Astrocyte (in vitro differentiated cells and primary cell): ENCODE results near the gene ADAMTS6. TPM values are rescaled to one million over a fixed set of nuclear protein-coding genes. Genes with fewer than 3 reads are reported as not detected.
A peak's percentile ranks its signal among the peaks of the same experiment; 100 is the strongest.

Experiments
- DNase-seq: peaks from one replicate; pipeline ENCODE4 v3.0.0-alpha.2; 2010; ENCODE audit warnings: low read depth
- FAIRE-seq: peaks from 2 replicates; lab custom pipeline; 2011; peaks lifted over from hg19 to GRCh38; lab: Jason Lieb, UNC
- H2AFZ ChIP-seq: 2 replicates; pipeline ENCODE4 v1.6.0; 2012; ENCODE audit warnings: low read depth, low read length, inconsistent platforms
- H3K27ac ChIP-seq: 2 replicates; pipeline ENCODE4 v1.5.1; 2011; ENCODE audit warnings: low read depth, low read length, inconsistent platforms
- H3K27me3 ChIP-seq: 2 replicates; pipeline ENCODE4 v1.6.0; 2011; ENCODE audit warnings: low read length, inconsistent platforms; ENCODE audit not compliant: insufficient read depth
- H3K36me3 ChIP-seq: 2 replicates; pipeline ENCODE4 v1.5.1; 2011; ENCODE audit warnings: low read length, inconsistent platforms; ENCODE audit not compliant: insufficient read depth
- H3K4me1 ChIP-seq: 2 replicates; pipeline ENCODE4 v1.5.1; 2011; ENCODE audit warnings: low read length, inconsistent platforms; ENCODE audit not compliant: insufficient read depth
- H3K4me2 ChIP-seq: 2 replicates; pipeline ENCODE4 v1.6.0; 2012; ENCODE audit warnings: low read length, inconsistent platforms
- H3K4me3 ChIP-seq: 2 replicates; pipeline ENCODE4 v1.5.1; 2011; ENCODE audit warnings: low read depth, mild to moderate bottlenecking, low read length, inconsistent platforms; ENCODE audit not compliant: insufficient read depth
- H3K79me2 ChIP-seq: 2 replicates; pipeline ENCODE4 v1.6.0; 2012; ENCODE audit warnings: mild to moderate bottlenecking, low read length, inconsistent platforms; ENCODE audit not compliant: insufficient read depth
- H3K9ac ChIP-seq: 2 replicates; pipeline ENCODE4 v1.6.0; 2012; ENCODE audit warnings: mild to moderate bottlenecking, low read length, inconsistent platforms
- H3K9me3 ChIP-seq: 2 replicates; pipeline ENCODE4 v1.5.1; 2012; ENCODE audit warnings: low read depth, mild to moderate bottlenecking, low read length, inconsistent platforms; ENCODE audit not compliant: insufficient read depth
- H4K20me1 ChIP-seq: 2 replicates; pipeline ENCODE4 v1.6.0; 2012; ENCODE audit warnings: low read length, inconsistent platforms; ENCODE audit not compliant: insufficient read depth
- H3K27ac Mint-ChIP-seq: one replicate; pipeline ENCODE4 v1.8.0; 2021; ENCODE audit warnings: mild to moderate bottlenecking, mixed read lengths; ENCODE audit not compliant: unreplicated experiment
- H3K27me3 Mint-ChIP-seq: one replicate; pipeline ENCODE4 v1.8.0; 2021; ENCODE audit warnings: low read depth, mixed read lengths; ENCODE audit not compliant: unreplicated experiment
- H3K36me3 Mint-ChIP-seq: one replicate; pipeline ENCODE4 v1.8.0; 2021; ENCODE audit warnings: low read depth, mixed read lengths; ENCODE audit not compliant: unreplicated experiment
- H3K4me1 Mint-ChIP-seq: one replicate; pipeline ENCODE4 v1.8.0; 2021; ENCODE audit warnings: low read depth, mixed read lengths; ENCODE audit not compliant: unreplicated experiment
- H3K4me3 Mint-ChIP-seq: one replicate; pipeline ENCODE4 v1.8.0; 2021; ENCODE audit warnings: mild to moderate bottlenecking, moderate library complexity, mixed read lengths; ENCODE audit not compliant: unreplicated experiment
- H3K9me3 Mint-ChIP-seq: one replicate; pipeline ENCODE4 v1.8.0; 2021; ENCODE audit warnings: mild to moderate bottlenecking, mixed read lengths; ENCODE audit not compliant: unreplicated experiment
- EZH2 ChIP-seq: IDR thresholded peaks from 2 replicates; pipeline ENCODE4 v1.6.1; 2012; ENCODE audit warnings: mild to moderate bottlenecking, low read length, inconsistent platforms; ENCODE audit not compliant: insufficient read depth
- total RNA-seq: library from RNA; stranded (reverse); gene quantifications from 2 replicates; pipeline ENCODE4 v1.2.1, GENCODE V29; 2021
- TF ChIP-seq, protein P1 (sequence below): IDR thresholded peaks from 2 replicates; pipeline ENCODE4 v1.5.1; 2011; ENCODE audit warnings: low read depth, mild to moderate bottlenecking, inconsistent platforms, low read length, moderate library complexity; ENCODE audit not compliant: insufficient read depth

Gene ADAMTS6
- total RNA-seq, 1 donor from 2014 or later: 27.7 TPM

GRCh38 chr5:65102976-65103711 is 378.6 kb downstream of the ADAMTS6 start:
- TF ChIP-seq EZH2: no peak
- TF ChIP-seq, protein P1, sequence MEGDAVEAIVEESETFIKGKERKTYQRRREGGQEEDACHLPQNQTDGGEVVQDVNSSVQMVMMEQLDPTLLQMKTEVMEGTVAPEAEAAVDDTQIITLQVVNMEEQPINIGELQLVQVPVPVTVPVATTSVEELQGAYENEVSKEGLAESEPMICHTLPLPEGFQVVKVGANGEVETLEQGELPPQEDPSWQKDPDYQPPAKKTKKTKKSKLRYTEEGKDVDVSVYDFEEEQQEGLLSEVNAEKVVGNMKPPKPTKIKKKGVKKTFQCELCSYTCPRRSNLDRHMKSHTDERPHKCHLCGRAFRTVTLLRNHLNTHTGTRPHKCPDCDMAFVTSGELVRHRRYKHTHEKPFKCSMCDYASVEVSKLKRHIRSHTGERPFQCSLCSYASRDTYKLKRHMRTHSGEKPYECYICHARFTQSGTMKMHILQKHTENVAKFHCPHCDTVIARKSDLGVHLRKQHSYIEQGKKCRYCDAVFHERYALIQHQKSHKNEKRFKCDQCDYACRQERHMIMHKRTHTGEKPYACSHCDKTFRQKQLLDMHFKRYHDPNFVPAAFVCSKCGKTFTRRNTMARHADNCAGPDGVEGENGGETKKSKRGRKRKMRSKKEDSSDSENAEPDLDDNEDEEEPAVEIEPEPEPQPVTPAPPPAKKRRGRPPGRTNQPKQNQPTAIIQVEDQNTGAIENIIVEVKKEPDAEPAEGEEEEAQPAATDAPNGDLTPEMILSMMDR: no peak
- no peaks in the 10 kb centered on the region for H3K27me3 ChIP-seq
- H3K9ac ChIP-seq: peak overlapping the region; percentile 79
- Mint-ChIP-seq H3K36me3 (peaks cover 4% of the 10 kb centered on the region), H3K4me1 (peaks cover 13% of the 10 kb centered on the region), H3K27me3 (peaks cover 2% of the 10 kb centered on the region), H3K27ac (no peak overlapping the region), H3K9me3 (peaks cover 6% of the 10 kb centered on the region), H3K4me3 (no peak overlapping the region)
- H4K20me1 ChIP-seq: no peaks in the 10 kb centered on the region
- H3K4me1 ChIP-seq: peaks cover 13% of the 10 kb centered on the region
- H3K79me2 ChIP-seq: no peaks in the 10 kb centered on the region
- peak overlapping the region; percentile 93 for H2AFZ ChIP-seq
- H3K4me2 ChIP-seq: peak overlapping the region; percentile 81
- H3K36me3 ChIP-seq: no peaks in the 10 kb centered on the region
- H3K27ac ChIP-seq: peak overlapping the region; percentile 73
- DNase-seq: peak; percentile 62
- H3K9me3 ChIP-seq: no peaks in the 10 kb centered on the region
- no peak for FAIRE-seq
- peak overlapping the region; percentile 46 for H3K4me3 ChIP-seq

GRCh38 chr5:65102371-65102975 is 379.2 kb downstream of the ADAMTS6 start:
- peak overlapping the region; percentile 93 for H2AFZ ChIP-seq
- H3K4me1 Mint-ChIP-seq: peaks cover 13% of the 10 kb centered on the region

More at GRCh38 chr5:65102371-65102975, 379.2 kb downstream of the ADAMTS6 start:
- Mint-ChIP-seq H3K9me3 (peaks cover 3% of the 10 kb centered on the region), H3K36me3 (peaks cover 4% of the 10 kb centered on the region), H3K27me3 (peaks cover 2% of the 10 kb centered on the region), H3K4me3 (peak overlapping the region; percentile 58), H3K27ac (no peak overlapping the region)
- H3K9ac ChIP-seq: peak overlapping the region; percentile 79
- FAIRE-seq: no peak
- no peaks in the 10 kb centered on the region for H4K20me1 ChIP-seq
- no peaks in the 10 kb centered on the region for H3K79me2 ChIP-seq
- peak overlapping the region; percentile 73 for H3K27ac ChIP-seq
- H3K4me3 ChIP-seq: peak overlapping the region; percentile 46
- H3K4me1 ChIP-seq: peaks cover 13% of the 10 kb centered on the region
- no peaks in the 10 kb centered on the region for H3K36me3 ChIP-seq
- TF ChIP-seq EZH2: no peak
- TF ChIP-seq, protein P1: no peak
- peak; percentile 6 for DNase-seq
- no peaks in the 10 kb centered on the region for H3K27me3 ChIP-seq
- H3K4me2 ChIP-seq: peak overlapping the region; percentile 81
- no peaks in the 10 kb centered on the region for H3K9me3 ChIP-seq
